Measurements from ENCODE around the gene FRS3. TPM values are rescaled to one million over a fixed set of nuclear protein-coding genes. Genes with fewer than 3 reads are reported as not detected.

Gene FRS3
- total and polyA plus RNA-seq, 2 of the 13 experiments (the other 11 are each of a cell fraction or from before 2014, with no cell fraction given): 3.0 to 7.4 TPM

DNA sequence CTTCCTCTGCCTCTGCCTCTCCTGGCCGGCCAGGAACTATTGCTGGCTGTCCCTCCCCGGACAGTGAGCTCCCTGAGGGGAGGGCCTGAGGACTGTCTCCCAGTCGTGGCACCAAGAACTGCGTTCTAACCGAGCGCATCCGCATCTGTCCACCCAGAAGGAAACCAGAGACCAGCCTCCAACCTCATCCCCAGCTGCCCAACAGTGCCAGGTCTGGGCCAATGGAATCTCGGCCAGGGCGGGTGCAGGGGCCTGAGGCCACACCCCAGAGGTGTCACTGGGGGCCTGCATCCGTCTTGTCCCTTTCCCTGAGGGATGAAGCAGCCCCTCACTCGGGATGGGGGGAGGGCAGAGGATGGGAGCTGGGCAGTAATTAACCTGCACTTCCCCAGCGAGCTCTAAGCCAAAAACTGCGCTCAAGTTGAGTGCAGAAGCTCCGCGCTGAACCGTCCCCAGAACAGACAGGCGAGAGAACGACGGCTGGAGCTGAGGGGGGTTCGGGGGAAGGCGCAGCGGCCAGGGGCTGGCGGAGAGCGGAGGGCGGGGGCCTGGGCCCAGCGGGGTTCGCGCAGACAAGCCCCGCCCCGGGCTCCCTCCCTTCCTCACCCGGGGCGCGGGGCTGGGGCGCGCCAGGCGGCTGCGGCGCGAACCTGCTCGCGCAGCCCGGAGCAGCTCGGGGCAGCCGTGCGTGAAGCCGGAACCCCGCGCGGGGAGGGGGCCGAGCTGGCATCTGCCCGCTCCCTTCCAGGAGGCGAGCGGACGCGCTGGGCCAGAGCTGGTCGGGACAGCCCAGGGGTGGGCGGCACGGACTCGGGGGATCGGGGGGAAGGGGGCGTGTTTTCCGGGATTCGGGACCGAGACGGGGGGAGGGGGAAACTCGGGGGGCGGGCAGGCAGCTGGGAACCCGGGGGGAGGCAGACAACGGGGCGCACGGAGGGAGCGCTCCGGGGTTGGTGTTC is 45.7 kb downstream of the FRS3 start (continued):
- TF ChIP-seq, protein P1, sequence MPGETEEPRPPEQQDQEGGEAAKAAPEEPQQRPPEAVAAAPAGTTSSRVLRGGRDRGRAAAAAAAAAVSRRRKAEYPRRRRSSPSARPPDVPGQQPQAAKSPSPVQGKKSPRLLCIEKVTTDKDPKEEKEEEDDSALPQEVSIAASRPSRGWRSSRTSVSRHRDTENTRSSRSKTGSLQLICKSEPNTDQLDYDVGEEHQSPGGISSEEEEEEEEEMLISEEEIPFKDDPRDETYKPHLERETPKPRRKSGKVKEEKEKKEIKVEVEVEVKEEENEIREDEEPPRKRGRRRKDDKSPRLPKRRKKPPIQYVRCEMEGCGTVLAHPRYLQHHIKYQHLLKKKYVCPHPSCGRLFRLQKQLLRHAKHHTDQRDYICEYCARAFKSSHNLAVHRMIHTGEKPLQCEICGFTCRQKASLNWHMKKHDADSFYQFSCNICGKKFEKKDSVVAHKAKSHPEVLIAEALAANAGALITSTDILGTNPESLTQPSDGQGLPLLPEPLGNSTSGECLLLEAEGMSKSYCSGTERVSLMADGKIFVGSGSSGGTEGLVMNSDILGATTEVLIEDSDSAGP (CRISPR knock-in tag; IDR thresholded peaks at IDR 0.05; ENCODE audit: borderline replicate concordance): peak; percentile 82; the same call in 1 of the 2 replicates
- TF ChIP-seq HIVEP1 (CRISPR knock-in tag; IDR thresholded peaks at IDR 0.05): 0 out of 2 replicates have a peak, but pooled peaks have one; percentile 24
- no peak for TF ChIP-seq ETV6 (CRISPR knock-in tag; conservative IDR thresholded peaks at IDR 0.05)
- TF ChIP-seq POLR2AphosphoS2 (IDR thresholded peaks at IDR 0.05; ENCODE audit: low read depth, low read length): no peak
- TF ChIP-seq, protein P2, sequence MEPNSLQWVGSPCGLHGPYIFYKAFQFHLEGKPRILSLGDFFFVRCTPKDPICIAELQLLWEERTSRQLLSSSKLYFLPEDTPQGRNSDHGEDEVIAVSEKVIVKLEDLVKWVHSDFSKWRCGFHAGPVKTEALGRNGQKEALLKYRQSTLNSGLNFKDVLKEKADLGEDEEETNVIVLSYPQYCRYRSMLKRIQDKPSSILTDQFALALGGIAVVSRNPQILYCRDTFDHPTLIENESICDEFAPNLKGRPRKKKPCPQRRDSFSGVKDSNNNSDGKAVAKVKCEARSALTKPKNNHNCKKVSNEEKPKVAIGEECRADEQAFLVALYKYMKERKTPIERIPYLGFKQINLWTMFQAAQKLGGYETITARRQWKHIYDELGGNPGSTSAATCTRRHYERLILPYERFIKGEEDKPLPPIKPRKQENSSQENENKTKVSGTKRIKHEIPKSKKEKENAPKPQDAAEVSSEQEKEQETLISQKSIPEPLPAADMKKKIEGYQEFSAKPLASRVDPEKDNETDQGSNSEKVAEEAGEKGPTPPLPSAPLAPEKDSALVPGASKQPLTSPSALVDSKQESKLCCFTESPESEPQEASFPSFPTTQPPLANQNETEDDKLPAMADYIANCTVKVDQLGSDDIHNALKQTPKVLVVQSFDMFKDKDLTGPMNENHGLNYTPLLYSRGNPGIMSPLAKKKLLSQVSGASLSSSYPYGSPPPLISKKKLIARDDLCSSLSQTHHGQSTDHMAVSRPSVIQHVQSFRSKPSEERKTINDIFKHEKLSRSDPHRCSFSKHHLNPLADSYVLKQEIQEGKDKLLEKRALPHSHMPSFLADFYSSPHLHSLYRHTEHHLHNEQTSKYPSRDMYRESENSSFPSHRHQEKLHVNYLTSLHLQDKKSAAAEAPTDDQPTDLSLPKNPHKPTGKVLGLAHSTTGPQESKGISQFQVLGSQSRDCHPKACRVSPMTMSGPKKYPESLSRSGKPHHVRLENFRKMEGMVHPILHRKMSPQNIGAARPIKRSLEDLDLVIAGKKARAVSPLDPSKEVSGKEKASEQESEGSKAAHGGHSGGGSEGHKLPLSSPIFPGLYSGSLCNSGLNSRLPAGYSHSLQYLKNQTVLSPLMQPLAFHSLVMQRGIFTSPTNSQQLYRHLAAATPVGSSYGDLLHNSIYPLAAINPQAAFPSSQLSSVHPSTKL (CRISPR knock-in tag; IDR thresholded peaks at IDR 0.05): peak; percentile 57
- TF ChIP-seq ZSCAN31 (CRISPR knock-in tag; IDR thresholded peaks at IDR 0.05; ENCODE audit: low read depth): peak; percentile 83
- peak; percentile 56; the same call in 1 of the 2 replicates for TF ChIP-seq EED (CRISPR knock-in tag; IDR thresholded peaks at IDR 0.05)
- TF ChIP-seq ARID2 (CRISPR knock-in tag; IDR thresholded peaks at IDR 0.05; ENCODE audit: borderline replicate concordance): 0 out of 2 replicates have a peak, but pooled peaks have one; percentile 40
- peak; percentile 72 for TF ChIP-seq SAP130 (CRISPR knock-in tag; IDR thresholded peaks at IDR 0.05; ENCODE audit: low read depth)
- TF ChIP-seq, protein P3, sequence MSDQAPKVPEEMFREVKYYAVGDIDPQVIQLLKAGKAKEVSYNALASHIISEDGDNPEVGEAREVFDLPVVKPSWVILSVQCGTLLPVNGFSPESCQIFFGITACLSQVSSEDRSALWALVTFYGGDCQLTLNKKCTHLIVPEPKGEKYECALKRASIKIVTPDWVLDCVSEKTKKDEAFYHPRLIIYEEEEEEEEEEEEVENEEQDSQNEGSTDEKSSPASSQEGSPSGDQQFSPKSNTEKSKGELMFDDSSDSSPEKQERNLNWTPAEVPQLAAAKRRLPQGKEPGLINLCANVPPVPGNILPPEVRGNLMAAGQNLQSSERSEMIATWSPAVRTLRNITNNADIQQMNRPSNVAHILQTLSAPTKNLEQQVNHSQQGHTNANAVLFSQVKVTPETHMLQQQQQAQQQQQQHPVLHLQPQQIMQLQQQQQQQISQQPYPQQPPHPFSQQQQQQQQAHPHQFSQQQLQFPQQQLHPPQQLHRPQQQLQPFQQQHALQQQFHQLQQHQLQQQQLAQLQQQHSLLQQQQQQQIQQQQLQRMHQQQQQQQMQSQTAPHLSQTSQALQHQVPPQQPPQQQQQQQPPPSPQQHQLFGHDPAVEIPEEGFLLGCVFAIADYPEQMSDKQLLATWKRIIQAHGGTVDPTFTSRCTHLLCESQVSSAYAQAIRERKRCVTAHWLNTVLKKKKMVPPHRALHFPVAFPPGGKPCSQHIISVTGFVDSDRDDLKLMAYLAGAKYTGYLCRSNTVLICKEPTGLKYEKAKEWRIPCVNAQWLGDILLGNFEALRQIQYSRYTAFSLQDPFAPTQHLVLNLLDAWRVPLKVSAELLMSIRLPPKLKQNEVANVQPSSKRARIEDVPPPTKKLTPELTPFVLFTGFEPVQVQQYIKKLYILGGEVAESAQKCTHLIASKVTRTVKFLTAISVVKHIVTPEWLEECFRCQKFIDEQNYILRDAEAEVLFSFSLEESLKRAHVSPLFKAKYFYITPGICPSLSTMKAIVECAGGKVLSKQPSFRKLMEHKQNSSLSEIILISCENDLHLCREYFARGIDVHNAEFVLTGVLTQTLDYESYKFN (CRISPR knock-in tag; conservative IDR thresholded peaks at IDR 0.05): 0 out of 2 replicates have a peak, but pooled peaks have one; percentile 26
- 0 out of 2 replicates have a peak, but pooled peaks have one; percentile 27 for TF ChIP-seq ZMYM2 (CRISPR knock-in tag; IDR thresholded peaks at IDR 0.05)
- peak; percentile 47; the same call in 1 of the 2 replicates for TF ChIP-seq ZNF556 (CRISPR knock-in tag; IDR thresholded peaks at IDR 0.05; ENCODE audit: borderline replicate concordance)
- no peak for TF ChIP-seq TOPORS (CRISPR knock-in tag; IDR thresholded peaks at IDR 0.05)
- no peak for TF ChIP-seq NONO (IDR thresholded peaks at IDR 0.05)
- TF ChIP-seq NONO (CRISPR knock-in tag; conservative IDR thresholded peaks at IDR 0.05): peak; percentile 57; the same call in 1 of the 2 replicates
- TF ChIP-seq, protein P4, sequence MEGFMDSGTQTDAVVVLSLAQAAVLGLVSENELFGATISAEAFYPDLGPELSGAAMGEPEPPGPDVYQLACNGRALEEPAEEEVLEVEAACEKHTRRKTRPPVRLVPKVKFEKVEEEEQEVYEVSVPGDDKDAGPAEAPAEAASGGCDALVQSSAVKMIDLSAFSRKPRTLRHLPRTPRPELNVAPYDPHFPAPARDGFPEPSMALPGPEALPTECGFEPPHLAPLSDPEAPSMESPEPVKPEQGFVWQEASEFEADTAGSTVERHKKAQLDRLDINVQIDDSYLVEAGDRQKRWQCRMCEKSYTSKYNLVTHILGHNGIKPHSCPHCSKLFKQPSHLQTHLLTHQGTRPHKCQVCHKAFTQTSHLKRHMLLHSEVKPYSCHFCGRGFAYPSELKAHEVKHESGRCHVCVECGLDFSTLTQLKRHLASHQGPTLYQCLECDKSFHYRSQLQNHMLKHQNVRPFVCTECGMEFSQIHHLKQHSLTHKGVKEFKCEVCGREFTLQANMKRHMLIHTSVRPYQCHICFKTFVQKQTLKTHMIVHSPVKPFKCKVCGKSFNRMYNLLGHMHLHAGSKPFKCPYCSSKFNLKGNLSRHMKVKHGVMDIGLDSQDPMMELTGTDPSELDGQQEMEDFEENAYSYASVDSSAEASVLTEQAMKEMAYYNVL (CRISPR knock-in tag; IDR thresholded peaks at IDR 0.05; ENCODE audit: borderline replicate concordance): peak; percentile 68; the same call in 1 of the 2 replicates
